HepG2 (cell line): Measurements from ENCODE around the gene BUB1.

ENCODE experiments used
- BCL6 ChIP-seq: IDR thresholded peaks from 2 replicates; pipeline ENCODE4 v1.6.1; 2016; ENCODE audit warnings: missing genetic modification reagents, missing compliant biosample characterization
- CBX5 ChIP-seq: sonication (generic); formaldehyde crosslinking; IDR thresholded peaks from 2 replicates; pipeline ENCODE4 v1.4.0; 2020; ENCODE audit warnings: missing genetic modification reagents, borderline replicate concordance
- CTCF ChIP-seq: sonication (generic); formaldehyde crosslinking; IDR thresholded peaks from 2 replicates; pipeline ENCODE4 v1.5.0; 2020; ENCODE audit warnings: mild to moderate bottlenecking, missing genetic modification reagents, moderate library complexity
- HNF4A ChIP-seq: sonication (generic); formaldehyde crosslinking; IDR thresholded peaks from 2 replicates; pipeline ENCODE4 v1.4.0; 2020; ENCODE audit warnings: missing genetic modification reagents
- HOXA7 ChIP-seq: sonication (generic); formaldehyde crosslinking; IDR thresholded peaks from 2 replicates; pipeline ENCODE4 v1.8.1; 2022; ENCODE audit warnings: mild to moderate bottlenecking, missing genetic modification reagents, moderate library complexity
- PTBP1 ChIP-seq: fragments of 200-400 bp; formaldehyde crosslinking; IDR thresholded peaks from 2 replicates; pipeline ENCODE4 v1.6.1; 2018; ENCODE audit warnings: low read length, low read depth; ENCODE audit not compliant: poor library complexity, severe bottlenecking
- TF ChIP-seq, protein P1 (sequence below): sonication (generic); formaldehyde crosslinking; IDR thresholded peaks from one replicate; pipeline ENCODE4 v1.5.1; 2020; ENCODE audit warnings: mild to moderate bottlenecking, missing genetic modification reagents; ENCODE audit errors: not compliant biosample characterization
- TF ChIP-seq, protein P2 (sequence below): sonication (generic); formaldehyde crosslinking; IDR thresholded peaks from 2 replicates; pipeline ENCODE4 v1.4.0; 2020; ENCODE audit warnings: mild to moderate bottlenecking, missing genetic modification reagents
- TF ChIP-seq, protein P3 (sequence below): IDR thresholded peaks from 2 replicates; pipeline ENCODE4 v1.6.1; 2012; ENCODE audit warnings: low read length, improper control_type of control experiment
- TF ChIP-seq, protein P4 (sequence below): sonication (generic); formaldehyde crosslinking; IDR thresholded peaks from 2 replicates; pipeline ENCODE4 v1.8.1; 2023; ENCODE audit warnings: mild to moderate bottlenecking, missing genetic modification reagents, borderline replicate concordance

GRCh38 chr2:110653861-110654260 lies 24.0 kb downstream of the BUB1 start:
- TF ChIP-seq, protein P1, sequence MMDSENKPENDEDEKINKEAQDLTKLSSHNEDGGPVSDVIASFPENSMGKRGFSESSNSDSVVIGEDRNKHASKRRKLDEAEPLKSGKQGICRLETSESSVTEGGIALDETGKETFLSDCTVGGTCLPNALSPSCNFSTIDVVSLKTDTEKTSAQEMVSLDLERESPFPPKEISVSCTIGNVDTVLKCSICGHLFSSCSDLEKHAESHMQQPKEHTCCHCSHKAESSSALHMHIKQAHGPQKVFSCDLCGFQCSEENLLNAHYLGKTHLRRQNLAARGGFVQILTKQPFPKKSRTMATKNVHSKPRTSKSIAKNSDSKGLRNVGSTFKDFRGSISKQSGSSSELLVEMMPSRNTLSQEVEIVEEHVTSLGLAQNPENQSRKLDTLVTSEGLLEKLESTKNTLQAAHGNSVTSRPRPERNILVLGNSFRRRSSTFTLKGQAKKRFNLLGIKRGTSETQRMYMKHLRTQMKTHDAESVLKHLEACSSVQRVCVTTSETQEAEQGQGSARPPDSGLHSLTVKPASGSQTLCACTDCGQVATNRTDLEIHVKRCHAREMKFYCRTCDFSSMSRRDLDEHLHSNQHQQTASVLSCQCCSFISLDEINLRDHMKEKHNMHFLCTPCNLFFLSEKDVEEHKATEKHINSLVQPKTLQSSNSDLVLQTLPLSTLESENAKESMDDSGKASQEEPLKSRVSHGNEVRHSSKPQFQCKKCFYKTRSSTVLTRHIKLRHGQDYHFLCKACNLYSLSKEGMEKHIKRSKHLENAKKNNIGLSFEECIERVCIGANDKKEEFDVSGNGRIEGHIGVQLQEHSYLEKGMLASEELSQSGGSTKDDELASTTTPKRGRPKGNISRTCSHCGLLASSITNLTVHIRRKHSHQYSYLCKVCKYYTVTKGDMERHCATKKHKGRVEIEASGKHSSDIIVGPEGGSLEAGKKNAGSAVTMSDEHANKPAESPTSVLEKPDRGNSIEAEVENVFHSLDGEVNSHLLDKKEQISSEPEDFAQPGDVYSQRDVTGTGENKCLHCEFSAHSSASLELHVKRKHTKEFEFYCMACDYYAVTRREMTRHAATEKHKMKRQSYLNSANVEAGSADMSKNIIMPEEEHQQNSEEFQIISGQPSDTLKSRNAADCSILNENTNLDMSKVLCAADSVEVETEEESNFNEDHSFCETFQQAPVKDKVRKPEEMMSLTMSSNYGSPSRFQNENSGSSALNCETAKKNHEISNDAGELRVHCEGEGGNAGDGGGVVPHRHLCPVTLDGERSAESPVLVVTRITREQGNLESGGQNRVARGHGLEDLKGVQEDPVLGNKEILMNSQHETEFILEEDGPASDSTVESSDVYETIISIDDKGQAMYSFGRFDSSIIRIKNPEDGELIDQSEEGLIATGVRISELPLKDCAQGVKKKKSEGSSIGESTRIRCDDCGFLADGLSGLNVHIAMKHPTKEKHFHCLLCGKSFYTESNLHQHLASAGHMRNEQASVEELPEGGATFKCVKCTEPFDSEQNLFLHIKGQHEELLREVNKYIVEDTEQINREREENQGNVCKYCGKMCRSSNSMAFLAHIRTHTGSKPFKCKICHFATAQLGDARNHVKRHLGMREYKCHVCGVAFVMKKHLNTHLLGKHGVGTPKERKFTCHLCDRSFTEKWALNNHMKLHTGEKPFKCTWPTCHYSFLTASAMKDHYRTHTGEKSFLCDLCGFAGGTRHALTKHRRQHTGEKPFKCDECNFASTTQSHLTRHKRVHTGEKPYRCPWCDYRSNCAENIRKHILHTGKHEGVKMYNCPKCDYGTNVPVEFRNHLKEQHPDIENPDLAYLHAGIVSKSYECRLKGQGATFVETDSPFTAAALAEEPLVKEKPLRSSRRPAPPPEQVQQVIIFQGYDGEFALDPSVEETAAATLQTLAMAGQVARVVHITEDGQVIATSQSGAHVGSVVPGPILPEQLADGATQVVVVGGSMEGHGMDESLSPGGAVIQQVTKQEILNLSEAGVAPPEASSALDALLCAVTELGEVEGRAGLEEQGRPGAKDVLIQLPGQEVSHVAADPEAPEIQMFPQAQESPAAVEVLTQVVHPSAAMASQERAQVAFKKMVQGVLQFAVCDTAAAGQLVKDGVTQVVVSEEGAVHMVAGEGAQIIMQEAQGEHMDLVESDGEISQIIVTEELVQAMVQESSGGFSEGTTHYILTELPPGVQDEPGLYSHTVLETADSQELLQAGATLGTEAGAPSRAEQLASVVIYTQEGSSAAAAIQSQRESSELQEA (CRISPR knock-in tag), result no peak
- TF ChIP-seq BCL6 (CRISPR knock-in tag), result no peak
- TF ChIP-seq CBX5 (CRISPR knock-in tag), result no peak
- no peak for TF ChIP-seq HOXA7 (CRISPR knock-in tag)
- TF ChIP-seq, protein P2, sequence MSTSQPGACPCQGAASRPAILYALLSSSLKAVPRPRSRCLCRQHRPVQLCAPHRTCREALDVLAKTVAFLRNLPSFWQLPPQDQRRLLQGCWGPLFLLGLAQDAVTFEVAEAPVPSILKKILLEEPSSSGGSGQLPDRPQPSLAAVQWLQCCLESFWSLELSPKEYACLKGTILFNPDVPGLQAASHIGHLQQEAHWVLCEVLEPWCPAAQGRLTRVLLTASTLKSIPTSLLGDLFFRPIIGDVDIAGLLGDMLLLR, result no peak
- no peak for TF ChIP-seq PTBP1
- TF ChIP-seq, protein P3, sequence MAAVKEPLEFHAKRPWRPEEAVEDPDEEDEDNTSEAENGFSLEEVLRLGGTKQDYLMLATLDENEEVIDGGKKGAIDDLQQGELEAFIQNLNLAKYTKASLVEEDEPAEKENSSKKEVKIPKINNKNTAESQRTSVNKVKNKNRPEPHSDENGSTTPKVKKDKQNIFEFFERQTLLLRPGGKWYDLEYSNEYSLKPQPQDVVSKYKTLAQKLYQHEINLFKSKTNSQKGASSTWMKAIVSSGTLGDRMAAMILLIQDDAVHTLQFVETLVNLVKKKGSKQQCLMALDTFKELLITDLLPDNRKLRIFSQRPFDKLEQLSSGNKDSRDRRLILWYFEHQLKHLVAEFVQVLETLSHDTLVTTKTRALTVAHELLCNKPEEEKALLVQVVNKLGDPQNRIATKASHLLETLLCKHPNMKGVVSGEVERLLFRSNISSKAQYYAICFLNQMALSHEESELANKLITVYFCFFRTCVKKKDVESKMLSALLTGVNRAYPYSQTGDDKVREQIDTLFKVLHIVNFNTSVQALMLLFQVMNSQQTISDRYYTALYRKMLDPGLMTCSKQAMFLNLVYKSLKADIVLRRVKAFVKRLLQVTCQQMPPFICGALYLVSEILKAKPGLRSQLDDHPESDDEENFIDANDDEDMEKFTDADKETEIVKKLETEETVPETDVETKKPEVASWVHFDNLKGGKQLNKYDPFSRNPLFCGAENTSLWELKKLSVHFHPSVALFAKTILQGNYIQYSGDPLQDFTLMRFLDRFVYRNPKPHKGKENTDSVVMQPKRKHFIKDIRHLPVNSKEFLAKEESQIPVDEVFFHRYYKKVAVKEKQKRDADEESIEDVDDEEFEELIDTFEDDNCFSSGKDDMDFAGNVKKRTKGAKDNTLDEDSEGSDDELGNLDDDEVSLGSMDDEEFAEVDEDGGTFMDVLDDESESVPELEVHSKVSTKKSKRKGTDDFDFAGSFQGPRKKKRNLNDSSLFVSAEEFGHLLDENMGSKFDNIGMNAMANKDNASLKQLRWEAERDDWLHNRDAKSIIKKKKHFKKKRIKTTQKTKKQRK, result no peak
- TF ChIP-seq HNF4A (CRISPR knock-in tag), result no peak
- TF ChIP-seq, protein P4, sequence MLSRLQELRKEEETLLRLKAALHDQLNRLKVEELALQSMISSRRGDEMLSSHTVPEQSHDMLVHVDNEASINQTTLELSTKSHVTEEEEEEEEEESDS (CRISPR knock-in tag), result no peak
- no peak for TF ChIP-seq CTCF
